Measurements from ENCODE around the gene PREP. TPM values are rescaled to one million over a fixed set of nuclear protein-coding genes. Genes with fewer than 3 reads are reported as not detected.

The PREP gene
- total and polyA plus RNA-seq, 2 of the 8 experiments (the other 6 are each of a cell fraction or from before 2014, with no cell fraction given) = 26.8 to 70.0 TPM

DNA sequence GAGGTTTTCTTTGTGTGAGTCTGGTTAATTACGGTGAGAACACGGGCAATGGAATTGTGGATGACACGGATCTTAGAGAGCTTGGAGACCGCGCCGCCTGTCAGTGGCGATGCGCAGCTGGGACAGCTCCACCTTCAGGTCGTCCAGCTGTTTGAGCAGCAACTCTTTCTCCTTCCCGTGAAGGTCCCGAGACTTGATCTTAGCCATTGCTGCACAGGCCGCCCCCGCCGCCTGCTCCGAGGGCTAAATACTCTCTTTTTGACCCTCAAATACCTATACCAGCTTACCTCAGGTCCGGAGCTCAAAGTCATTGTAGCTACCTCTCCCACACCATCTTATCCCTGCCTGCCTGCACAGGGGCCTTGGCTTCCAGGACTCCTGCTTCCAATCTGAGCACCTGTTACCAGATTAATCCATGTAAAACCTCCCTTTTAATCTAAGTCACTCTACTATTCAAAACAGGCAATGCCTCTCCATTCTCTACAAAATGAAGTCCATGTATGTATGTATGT, 100.2 kb downstream of the PREP start:
- no peak overlapping the region for H2BK20ac ChIP-seq (ENCODE audit: low read length)
- no peak overlapping the region for H2AFZ ChIP-seq (ENCODE audit: low read length)
- H2BK12ac ChIP-seq (ENCODE audit: low read depth, low read length) = no peak overlapping the region
- H2BK15ac ChIP-seq (ENCODE audit: low read length) = no peak overlapping the region
- no peak for FAIRE-seq
- H4K8ac ChIP-seq (ENCODE audit: extremely low read depth, insufficient read depth, low read length) = no peak overlapping the region
- no peak overlapping the region for H4K91ac ChIP-seq (replicated peaks; ENCODE audit: insufficient read length, low read length)
- H3K4ac ChIP-seq (replicated peaks; ENCODE audit: insufficient read length, low read depth, low read length) = no peak overlapping the region
- H2BK120ac ChIP-seq (replicated peaks; ENCODE audit: low read depth, low read length) = no peak overlapping the region
- H2AK5ac ChIP-seq (ENCODE audit: low read depth, low read length) = no peak overlapping the region
- H4K20me1 ChIP-seq (replicated peaks in 1 of 2; ENCODE audit: control insufficient read depth in 1 of 2, insufficient read depth in 2 of 2, low read length in 2 of 2) = no peaks in the 10 kb centered on the region
- no peaks in the 10 kb centered on the region for H3K79me2 ChIP-seq (ENCODE audit: control insufficient read depth in 1 of 2, insufficient read depth in 2 of 2, low read length in 2 of 2)
- no peak overlapping the region for H3K4me2 ChIP-seq (ENCODE audit: insufficient read depth in 1 of 2, low read depth in 2 of 2, low read length in 2 of 2)
- no peak overlapping the region for H3K18ac ChIP-seq (ENCODE audit: extremely low read depth, low read length)
- H3K14ac ChIP-seq (ENCODE audit: insufficient read length) = no peak overlapping the region
- no peak overlapping the region for H4K5ac ChIP-seq (ENCODE audit: insufficient read length, low read depth, low read length)
- no peak overlapping the region for H2BK5ac ChIP-seq (ENCODE audit: low read depth, low read length)
- no peaks in the 10 kb centered on the region for H3K9me3 ChIP-seq (ENCODE audit: insufficient read depth in 2 of 2, low read depth in 1 of 2, low read length in 1 of 2)
- H3K4me3 ChIP-seq (ENCODE audit: extremely low read depth in 1 of 4, insufficient read depth in 2 of 4, low read depth in 3 of 4, low read length in 4 of 4) = no peak overlapping the region
- no peaks in the 10 kb centered on the region; the same call in 1 of the 2 replicates for H3K79me1 ChIP-seq (ENCODE audit: low read depth, low read length)
- no peaks in the 10 kb centered on the region for H3K23me2 ChIP-seq (ENCODE audit: low read depth, low read length)
- CTCF ChIA-PET (ENCODE audit: partially characterized antibody) = interaction anchor here (0.6 to 5.9 kb wide), 16 partner anchors 9 to 358 kb away, joined by 3 to 36 read pairs (median 4); no protein-coding TSS in a partner anchor
- TF ChIP-seq SIN3A (conservative IDR thresholded peaks at IDR 0.05 in 1 of 2, IDR thresholded peaks at IDR 0.05 in 1 of 2; ENCODE audit: low read depth in 1 of 2, low read length in 2 of 2) = no peak
- peak; percentile 43 to 46 for TF ChIP-seq RAD21 (IDR thresholded peaks at IDR 0.05 in 1 of 2, conservative IDR thresholded peaks at IDR 0.05 in 1 of 2; ENCODE audit: low read depth in 2 of 2, low read length in 2 of 2)
- TF ChIP-seq, protein P1, sequence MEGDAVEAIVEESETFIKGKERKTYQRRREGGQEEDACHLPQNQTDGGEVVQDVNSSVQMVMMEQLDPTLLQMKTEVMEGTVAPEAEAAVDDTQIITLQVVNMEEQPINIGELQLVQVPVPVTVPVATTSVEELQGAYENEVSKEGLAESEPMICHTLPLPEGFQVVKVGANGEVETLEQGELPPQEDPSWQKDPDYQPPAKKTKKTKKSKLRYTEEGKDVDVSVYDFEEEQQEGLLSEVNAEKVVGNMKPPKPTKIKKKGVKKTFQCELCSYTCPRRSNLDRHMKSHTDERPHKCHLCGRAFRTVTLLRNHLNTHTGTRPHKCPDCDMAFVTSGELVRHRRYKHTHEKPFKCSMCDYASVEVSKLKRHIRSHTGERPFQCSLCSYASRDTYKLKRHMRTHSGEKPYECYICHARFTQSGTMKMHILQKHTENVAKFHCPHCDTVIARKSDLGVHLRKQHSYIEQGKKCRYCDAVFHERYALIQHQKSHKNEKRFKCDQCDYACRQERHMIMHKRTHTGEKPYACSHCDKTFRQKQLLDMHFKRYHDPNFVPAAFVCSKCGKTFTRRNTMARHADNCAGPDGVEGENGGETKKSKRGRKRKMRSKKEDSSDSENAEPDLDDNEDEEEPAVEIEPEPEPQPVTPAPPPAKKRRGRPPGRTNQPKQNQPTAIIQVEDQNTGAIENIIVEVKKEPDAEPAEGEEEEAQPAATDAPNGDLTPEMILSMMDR (IDR thresholded peaks at IDR 0.05; ENCODE audit: control extremely low read depth in 1 of 3, insufficient read depth in 1 of 3, low read depth in 1 of 3, low read length in 3 of 3) = peak; percentile 34 to 61 (median 49); a peak in 3 of 4 replicates
- DNase-seq (ENCODE audit: low read depth in 1 of 2, low spot score in 2 of 2) = no peak
- no peak overlapping the region for H3K56ac ChIP-seq (replicated peaks; ENCODE audit: insufficient read length, low read depth, low read length)
- H3K9ac ChIP-seq (replicated peaks in 1 of 4; ENCODE audit: extremely low read depth in 1 of 4, low read depth in 3 of 4, low read length in 3 of 4) = no peak overlapping the region
- no peaks in the 10 kb centered on the region for H3K36me3 ChIP-seq (ENCODE audit: control insufficient read depth in 2 of 4, insufficient read depth in 4 of 4, low read length in 3 of 4)
- POLR2A ChIA-PET (ENCODE audit: partially characterized antibody) = interaction anchor here (1.1 kb wide), 1 partner anchor 13 kb away, joined by 3 read pairs; no protein-coding TSS in a partner anchor
- H3K4me1 ChIP-seq (replicated peaks in 1 of 4; ENCODE audit: control insufficient read depth in 3 of 4, insufficient read depth in 4 of 4, low read length in 3 of 4) = peaks cover 2 to 6% (median 3%) of the 10 kb centered on the region in 4 experiments; a peak in 4 of 7 replicates
- H3K27me3 ChIP-seq (replicated peaks in 1 of 4; ENCODE audit: control insufficient read depth in 3 of 4, extremely low read depth in 1 of 4, insufficient read depth in 3 of 4, low read length in 3 of 4) = no peaks in the 10 kb centered on the region
- WGBS, 2 experiments (ENCODE audit: extremely low coverage in 1 of 2, insufficient coverage in 1 of 2, insufficient read length in 1 of 2, insufficient replicate concordance in 2 of 2, low coverage in 1 of 2, low lambda C conversion rate in 2 of 2, missing lambda C conversion rate in 1 of 2) = 88% methylated on average over 16 of the region's 16 CpGs; no CpG with 5 or more reads in 1 of the 2 experiments
- no peak overlapping the region for H3K27ac ChIP-seq (ENCODE audit: low read depth, low read length)
- H3K23ac ChIP-seq (ENCODE audit: insufficient read length) = no peak overlapping the region

Measured in H1 (cell line).